Activated CD8-positive, alpha-beta memory T cell treated with anti-CD3 and anti-CD28 coated beads, Interleukin-2, amount 50 U/mL, for 24 hours (primary cell): ENCODE data around the gene ABCA4.

Source experiments
- DNase-seq: peaks from one replicate; pipeline ENCODE4 v3.0.0-alpha.2; 2020; ENCODE audit errors: extremely low read depth

ABCA4 gene

DNA sequence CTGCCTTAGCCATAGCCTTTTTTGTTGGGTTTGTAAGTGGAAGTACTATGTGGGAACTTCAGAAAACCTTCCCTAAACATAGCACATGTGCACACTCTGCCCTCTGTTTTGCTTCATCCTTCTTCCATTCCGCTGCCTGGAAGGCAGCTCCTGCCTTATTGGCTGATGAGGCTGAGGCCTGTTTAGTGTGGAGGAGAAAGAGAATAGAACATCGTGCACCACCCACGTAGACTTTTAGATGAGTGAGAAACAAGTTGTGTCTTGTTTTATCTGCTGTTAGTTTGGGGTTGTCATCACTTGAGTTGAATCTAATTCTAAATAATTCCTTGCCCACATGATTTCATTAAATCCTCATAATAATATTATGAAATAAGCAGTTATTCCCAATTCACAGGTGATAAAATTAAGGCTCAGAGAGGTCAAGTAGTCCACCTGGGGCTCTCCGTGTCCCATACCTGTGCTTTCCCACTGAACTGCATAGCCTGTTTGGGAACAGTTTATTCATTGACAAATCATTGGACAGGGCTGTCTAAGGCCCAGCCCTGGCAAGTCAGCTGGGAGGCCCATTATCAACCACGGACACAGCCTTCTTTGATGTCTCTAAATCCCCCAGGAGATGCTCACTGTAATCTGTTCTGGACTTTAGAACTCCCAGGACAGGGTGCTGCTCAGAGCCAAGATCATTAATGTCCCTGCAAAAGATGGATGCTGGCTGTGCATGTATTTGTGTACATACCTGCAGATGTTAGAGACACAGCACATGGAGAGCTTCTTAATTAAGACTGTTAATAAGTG lies 93.0 kb downstream of the ABCA4 start:
- DNase-seq = no peak

DNA sequence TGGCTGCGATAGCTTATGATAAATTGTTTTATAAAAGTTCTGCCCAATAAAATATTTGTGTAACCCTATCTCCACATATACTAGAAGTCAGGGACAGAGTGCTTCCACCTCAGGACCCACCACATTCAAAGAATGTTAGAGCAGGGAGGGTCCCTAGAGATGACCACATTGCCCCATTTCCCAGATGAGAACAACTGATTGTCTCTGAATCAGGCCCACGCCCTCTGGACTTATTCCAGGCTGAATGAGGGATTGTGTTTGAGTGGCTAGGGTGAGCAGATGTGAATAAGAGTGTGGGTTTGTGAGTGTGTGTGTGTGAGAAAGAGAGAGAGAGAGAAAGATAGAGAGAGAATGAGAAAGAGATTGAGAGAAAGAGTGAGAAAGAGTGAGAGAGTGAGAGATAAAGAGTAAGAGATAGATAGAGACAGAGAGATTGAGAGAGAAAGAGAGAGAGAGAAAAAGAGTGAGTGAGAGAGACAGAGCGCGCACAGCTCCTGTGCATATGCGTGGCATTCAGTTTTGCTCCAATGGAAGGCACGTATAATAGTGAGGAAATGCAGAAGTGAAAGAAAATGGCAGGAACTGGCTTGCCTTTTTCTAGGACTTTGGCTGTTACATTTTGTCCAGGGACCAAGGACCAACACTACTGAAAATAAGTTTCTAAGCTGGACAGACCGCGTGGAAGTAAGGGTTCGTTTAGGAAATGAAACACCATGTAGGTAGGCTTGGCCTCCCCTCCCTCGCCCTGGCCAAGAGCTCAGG lies 94.1 kb downstream of the ABCA4 start:
- no peak for DNase-seq

DNA sequence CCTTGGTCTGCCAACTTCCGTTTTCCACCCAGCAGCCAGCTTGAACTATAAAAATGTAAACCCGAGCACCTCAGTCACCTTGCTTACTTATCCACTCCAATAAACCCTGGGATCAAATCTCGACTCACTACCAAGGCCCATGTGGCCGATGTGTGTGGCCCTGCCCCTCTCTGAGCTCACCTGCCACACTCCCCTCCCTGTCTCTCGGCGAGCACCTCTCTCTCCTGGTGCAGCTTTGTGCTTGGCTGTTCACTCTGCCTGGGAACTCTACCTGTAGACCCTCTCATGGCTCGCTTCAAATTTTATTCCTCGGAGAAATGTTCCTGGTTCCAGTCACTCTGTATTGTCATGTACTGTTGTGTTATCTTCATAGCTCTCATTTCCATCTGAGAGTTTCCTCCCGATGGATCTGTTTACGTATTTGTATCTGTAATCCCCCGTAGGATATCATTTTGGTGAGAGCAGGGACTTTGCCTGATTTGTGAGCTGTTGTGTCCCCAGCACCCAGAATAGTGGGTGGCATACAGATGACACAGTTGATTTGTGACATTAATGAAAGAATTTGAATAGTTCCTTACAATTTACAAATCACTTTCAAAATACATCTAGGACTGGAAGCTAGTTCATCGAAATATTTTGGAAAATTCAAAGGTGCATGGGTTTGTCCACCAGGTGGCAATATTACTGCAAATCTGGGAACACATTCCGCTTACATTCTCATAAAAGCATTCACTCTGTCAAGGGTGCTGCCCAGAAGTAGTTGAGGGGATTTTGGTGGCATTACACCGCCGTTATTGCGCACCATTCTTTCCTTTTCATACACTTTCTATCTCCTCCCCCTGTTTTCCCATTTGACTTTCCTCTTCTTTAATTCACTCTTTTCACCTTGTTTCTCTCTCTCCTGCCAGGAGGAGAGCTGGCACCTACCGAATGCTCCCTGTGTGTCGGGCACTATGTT lies 95.3 kb downstream of the ABCA4 start:
- no peak for DNase-seq

DNA sequence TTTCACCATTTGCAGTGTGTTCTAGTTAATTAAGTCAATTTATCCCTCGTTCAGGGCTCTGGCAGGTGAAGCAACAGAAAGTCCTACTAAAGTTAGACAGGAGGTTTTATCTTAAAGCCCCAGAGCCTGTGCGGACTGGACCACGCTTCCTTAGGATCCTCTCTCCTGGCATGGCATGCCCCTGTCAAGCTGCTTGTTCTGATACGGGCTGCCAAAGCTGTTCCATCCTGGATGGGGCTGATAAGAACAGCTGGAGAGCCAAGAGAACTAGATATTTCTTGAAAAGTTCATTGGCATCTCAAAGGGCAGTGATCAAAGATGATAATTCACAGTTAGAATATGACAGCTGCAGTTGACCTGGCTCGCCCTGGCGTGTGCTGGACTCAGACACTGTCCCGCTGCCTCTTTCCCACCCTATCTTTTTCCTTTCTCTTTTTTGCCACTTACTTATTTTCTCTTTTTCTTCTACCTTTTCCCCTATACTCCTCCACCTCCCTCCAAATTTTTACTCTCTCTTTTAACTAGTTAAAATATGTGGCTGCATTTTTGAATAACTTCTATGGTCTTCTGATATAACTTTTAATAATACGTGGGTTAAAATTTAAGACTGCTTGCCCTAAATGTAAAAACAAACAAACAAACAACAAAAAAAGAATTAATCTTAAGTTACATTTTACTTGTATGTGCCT lies 96.7 kb downstream of the ABCA4 start:
- no peak for DNase-seq

DNA sequence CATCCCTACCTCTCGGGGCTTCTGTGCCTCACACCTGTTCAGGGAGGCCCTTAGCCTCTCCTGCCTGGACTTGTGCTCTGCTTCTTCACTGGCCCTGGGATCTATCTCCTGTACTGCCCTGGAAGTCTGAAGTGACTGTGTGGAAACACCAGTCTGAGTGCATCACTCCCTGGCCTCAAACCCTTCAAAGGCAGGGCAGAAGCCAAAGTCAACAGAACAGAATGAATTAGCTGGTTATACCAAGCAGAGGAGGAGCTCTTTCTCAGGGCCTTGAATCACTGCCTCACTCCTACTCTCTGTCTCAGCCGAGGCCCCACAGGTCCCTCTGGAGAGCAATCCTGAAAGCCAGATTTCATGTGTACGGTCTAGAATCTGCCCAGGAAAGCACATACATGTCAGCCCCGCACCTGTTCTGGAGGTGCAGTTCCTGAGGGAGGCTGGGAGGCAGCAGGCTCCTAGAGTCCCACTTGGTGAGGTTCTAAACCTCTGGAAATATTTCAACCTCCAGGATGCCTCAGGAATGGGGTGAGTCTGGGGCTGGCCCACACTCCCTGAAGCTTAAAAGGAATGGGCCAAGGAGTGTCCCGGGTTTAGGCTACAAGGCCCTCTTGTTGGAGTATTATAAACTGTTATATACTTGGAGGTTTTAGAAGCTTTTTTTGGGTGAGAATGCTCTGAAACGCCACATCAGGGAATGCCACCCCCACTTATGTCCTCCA lies 98.3 kb downstream of the ABCA4 start:
- DNase-seq = no peak

DNA sequence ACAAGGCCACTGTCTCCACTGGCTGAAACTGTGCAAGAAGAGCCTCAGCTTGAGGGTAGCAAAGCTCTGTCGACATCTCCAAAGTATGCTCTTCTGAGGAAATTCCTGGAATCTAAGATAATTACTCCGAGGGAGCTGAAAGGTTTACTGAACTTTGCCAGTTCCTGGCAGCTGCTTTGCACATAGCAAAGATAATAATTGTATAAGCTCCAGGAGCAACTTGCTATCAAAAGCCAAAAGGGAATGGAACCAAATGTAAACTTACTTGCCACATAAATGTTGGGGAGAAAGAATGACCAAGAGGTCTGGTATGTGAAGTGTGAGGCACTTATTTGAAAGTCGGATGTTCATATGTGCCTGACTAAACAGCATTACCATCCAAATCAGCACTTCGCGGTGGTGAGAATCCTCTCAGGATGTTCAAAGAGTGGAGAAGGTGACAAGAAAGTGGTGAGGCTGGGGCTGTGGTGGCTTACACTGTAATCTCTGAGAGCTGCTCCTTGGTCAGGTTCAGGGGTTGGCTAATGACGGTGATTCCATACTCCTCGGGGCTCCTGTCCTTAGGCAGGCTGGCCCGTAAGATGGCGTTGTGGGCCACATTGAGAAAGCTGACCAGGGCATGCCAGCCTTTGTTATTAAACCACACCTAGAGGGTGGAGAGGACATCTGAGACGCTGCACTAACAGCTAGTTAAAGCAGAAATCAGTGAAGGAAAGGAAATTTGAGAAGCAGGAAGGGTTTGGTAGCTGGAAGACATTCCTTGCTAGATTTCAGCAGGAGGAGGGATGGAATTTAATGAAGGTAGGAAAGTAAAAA lies 100.0 kb downstream of the ABCA4 start:
- DNase-seq = no peak

DNA sequence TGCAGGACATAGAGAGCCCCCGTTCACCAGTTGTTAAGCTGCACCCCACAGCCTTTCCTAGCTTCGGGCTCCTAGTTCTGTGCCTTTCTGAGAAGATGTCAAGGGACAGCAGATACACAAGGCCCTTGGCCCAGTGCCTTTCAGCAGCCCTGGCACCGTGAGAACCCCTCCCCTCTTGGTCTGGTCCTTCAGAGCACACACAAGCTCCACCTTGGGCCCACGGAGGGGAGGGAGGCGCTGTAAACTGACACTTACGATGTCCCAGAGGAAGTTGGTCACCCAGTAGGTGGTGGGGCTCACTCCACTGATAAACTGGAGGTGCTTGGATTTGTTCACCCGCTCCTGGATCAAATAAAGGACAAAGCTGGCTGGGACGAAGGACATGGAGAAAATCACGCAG lies 101.6 kb downstream of the ABCA4 start:
- DNase-seq = no peak

DNA sequence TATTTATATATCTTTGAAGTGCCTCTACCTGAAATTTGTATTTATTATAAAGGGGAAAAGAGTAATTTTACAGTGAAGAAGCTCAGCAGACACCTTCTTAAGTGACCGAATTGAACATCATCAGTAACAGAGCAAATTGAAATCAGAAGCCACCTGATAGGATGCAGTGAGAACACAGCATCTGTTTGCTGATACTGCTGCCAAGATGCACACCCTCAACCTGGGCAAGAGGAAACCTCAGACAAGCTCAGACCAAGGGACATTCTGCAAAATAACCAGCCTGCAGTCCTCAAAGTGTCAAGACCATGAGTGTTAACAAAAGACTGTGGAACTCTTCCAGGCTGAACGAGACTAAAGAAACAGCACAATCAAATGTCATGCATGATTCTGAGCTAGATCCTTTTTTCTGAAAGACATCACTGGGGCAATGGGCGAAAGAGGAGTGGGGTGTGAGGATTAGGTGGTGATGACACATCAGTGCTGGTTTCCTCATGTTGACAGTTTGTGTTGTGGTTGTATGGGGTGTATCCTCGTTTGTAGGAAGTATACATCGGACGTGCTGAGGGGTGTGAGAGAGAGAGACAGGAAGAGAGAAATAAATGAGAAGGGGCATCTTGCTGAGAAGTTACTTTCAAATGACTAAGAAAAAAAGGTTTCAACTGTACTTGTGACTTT lies 103.7 kb downstream of the ABCA4 start:
- DNase-seq = no peak

DNA sequence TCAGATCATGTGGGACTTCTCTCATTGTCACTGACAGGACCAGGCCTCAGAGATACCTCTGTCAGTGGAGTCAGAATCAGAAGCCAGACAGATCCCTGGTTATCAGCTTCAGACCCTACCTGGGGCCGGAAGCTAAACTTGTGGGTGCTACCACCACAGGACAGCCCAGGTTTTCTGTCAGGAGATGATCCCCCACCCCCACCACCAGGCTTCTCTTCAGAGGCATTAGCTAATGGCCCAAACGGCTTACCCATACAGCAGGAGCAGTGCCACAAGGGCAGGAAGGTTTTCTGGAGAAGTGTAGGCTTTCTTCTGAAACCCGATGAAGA lies 105.5 kb downstream of the ABCA4 start:
- no peak for DNase-seq

DNA sequence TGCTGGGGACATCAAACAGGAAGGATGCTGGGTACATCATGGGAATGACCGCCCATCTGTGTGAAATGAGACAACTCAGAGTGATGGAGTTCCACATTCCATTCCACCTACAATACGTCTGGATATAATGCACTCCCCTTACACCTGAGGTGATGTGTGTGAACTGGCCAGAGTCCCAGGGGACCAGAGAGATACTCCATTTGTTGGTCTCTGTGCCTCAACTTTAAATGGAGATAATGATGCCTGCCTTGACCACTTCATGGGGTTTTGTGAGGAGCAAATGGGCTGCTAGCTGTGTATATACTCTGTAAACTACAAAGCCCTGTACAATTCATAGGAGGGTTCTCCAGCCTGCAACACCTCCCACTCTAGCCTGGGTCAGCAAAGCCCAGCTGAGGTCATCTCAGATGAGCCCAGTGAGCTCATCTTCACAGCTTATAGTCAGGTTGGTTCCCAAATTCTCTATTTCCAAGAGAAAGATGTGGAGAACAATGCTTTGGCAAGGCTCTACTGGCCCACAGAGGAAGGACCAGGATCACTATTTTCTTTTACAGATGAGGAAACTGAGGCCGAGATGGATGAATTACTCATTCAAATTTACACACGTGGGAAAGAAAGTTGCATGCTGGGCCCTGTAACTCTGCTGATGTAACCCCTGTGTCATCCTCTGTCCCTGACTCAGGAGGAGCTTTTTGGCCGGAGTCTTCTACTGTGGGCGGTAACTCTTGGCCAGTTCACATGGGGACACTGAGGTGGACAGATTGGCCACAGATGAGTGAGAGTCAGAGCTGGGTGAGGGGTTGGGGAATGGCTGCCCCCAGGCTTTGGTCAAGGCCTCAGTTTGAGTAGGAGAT lies 106.1 kb downstream of the ABCA4 start:
- DNase-seq = no peak

DNA sequence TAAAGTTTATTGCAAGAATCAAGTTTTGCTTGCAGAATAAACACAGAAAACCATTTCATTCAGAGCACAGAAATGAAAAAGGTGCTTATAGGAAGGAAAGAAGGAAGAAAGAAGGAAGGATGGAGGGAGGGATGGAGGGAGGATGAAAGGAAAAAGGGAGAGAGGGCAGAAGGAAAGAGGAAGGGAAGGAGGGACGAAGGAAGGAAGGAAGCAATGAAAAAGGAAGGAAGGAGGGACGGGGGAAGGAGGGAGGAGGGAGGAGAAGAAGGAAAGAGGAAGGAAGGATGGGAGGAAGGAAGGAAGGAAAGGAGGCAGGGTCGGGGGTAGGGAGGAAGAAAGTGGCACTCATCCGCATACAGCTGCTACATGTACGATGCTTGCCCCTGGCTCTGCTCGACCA lies 106.9 kb downstream of the ABCA4 start:
- DNase-seq = no peak

DNA sequence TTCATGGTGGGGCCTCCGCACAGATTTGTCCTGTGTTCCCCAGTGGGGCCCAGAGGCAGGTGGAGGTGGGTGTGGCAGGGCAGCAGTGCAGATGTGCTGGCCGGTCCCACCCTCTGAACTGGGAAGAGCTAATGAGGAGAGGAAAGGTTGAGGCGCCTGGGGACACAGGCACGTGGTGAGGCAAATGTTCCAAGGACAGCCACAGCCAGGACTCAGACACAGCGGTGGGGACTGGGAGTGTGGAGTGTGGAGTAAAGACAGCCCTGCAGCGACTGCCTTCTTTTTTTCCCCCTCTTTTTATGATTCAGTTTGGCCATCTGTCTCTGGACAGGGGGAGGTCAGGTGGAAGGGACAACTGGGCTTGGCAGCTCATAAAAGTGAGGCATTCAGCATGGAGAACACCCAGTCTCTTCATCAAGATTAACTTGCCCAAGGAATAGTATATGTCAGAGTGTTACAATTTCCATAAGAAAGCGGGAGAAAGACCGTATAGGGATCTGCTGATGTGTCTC lies 107.5 kb downstream of the ABCA4 start:
- no peak for DNase-seq

DNA sequence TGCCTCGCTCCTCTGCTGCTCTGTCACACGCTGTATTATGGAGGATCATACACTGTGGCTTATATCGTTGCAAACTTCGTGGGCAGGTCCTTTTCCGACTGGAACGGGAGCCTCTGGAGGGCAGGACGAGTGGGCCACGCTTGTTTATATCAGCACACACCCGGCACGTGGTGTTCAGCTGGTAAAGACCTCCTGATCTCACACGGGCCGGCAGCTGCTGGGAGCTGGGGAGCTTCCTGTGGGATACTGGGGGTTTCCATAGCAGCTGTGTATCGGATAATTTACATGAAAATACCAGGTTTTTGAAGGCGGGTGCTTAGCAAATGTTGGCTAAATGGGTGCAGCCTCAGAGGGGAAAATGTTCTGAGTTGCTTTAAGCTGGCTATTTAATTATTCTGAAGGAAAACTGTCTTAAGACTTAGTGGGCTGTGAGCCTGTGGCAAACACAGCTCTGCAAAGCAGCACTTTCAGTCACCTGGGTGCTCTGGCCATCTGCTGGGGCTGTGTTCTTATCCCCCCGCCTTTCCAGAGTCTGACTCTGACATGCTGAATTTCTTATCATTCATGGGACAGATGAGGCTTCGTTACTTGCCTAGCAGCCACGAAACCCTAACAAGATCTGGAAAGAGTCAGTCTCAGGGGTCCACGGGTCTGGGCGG lies 108.1 kb downstream of the ABCA4 start:
- no peak for DNase-seq

DNA sequence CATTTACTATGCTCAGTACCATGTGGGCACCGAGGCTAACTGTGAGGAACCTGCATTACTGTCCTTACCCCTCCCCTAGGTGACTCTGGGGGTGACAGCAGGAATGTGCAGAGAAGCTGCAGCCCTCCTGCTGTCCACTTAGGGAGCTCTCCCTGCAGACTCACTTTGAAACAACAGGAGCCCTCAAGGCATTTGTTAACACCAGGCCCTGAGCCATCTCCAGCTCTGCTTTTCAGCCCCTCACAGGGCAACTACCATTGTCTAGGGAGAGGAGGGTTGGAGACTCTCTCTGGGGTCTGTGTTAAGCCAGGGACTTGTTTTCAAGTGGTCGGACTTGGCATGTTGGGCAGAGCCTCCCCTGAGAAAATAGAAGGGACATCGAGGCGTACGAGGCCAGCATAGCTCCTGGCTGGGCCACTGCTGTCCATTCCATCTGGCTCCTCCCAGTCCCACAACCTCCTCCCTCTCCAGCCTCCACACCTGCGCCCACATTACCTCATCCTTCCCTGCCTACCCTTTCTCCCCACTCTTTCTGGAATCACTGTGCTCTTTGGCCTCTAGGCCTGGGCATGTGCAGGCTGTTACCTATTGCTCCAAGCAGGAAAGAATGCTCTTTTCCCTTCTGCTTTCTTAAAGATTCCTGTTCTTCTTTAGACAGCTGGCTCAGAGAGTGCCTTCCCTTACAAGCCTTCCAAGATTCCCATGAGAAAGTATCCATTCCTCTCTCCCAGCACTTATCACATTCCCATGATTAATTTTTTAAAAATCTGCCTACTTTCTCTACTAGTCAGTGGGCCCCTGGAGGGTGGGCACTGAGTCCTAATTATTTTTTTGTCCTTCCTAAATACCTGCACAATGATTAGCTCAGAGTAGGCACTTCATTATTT lies 109.0 kb downstream of the ABCA4 start:
- no peak for DNase-seq

DNA sequence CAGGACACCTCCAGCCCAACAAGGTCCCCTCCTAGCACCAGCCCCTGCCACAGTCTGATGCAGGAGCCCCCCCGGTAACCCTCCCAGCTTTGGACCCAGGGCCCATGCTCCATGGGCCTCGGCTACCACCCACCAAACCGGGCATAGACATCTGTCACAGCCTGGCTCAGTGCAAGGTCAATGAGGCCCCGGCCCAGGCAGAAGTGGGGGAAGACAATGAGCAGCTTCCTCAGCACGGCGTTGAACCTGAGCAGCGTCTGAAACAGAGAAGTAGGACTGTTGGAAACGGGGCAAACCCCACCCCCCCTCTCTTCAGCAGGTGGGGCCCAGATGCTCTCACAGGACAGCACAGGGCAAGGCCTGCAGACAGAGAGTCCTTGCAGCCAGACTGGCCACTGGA lies 109.8 kb downstream of the ABCA4 start:
- no peak for DNase-seq

DNA sequence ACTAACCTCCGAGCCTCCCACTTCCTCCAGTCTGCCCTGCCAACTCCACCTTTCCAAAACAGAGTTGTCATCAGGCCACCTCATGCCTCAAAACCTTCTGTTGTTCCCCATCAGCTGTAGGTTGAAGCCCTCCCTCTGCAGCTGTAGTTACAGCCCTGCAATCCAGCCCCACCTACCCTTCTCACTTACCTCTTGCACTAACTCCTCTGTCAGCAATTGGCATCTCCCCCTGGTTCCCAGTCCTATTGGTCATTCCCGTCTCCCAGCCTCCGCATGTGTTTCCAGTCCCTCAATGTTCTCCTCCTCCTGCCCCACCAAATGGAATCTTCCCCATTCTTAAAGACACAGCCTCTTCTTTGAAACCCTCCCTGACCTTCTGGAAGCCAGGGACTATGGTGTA lies 111.6 kb downstream of the ABCA4 start:
- no peak for DNase-seq

DNA sequence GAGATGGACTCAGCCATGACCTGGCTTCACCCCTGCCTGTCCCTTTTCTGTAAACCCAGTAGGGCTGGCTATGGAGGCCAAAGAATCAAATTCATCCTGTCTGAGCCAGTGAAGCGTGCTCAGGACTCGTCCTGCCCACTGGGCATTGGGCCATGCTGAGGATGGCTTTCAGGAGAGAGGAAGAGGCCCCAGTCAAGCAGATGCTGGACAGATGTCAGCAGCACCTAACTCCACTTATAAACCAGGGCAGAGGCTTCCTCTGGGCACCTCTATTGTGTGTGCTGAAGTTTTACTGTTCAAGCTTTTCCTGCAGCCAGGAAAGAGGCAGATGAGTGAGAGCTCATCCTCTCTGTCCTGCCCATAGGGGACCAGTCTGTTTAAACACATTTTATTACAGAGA lies 114.3 kb downstream of the ABCA4 start:
- no peak for DNase-seq
